SK-N-SH (cell line): ENCODE results near the gene DERL2. TPM values are rescaled to one million over a fixed set of nuclear protein-coding genes. Genes with fewer than 3 reads are reported as not detected.

Source experiments
- CTCF ChIA-PET: fragments of 300-600, 350-600 bp; formaldehyde crosslinking; extraction: SDS; loops from one replicate; lab custom pipeline; 2021; lab: Yijun Ruan, JAX
- POLR2A ChIA-PET: fragments of 350-600 bp; sonication (Branson Sonifier 250); formaldehyde crosslinking; extraction: SDS; loops from one replicate; lab custom pipeline; 2020; ENCODE audit warnings: antibody characterized with exemption, inconsistent platforms; lab: Yijun Ruan, JAX
- DNase-seq: peaks from one replicate; pipeline ENCODE4 v3.0.0; 2012
- H2AFZ ChIP-seq: fragments of 200-600 bp; sonication (generic); 2 replicates; pipeline ENCODE4 v1.8.1; 2016; ENCODE audit warnings: antibody characterized with exemption, mild to moderate bottlenecking, low read depth
- H3F3A ChIP-seq: fragments of 200-600 bp; sonication (generic); replicated peaks from 2 replicates; pipeline ENCODE3; 2016; ENCODE audit warnings: antibody characterized with exemption, mild to moderate bottlenecking; ENCODE audit not compliant: insufficient read depth
- H3K27ac ChIP-seq, 2 experiments: fragments of 200-500 bp in 1 of 2; fragments of 200-600 bp in 1 of 2; sonication (Bioruptor generic) in 1 of 2; sonication (generic), shearing (Covaris generic) in 1 of 2; 2 replicates each; pipeline versions ENCODE4 v1.5.1 to v1.6.1; 2014 to 2016; ENCODE audit warnings: low read depth in 2 of 2, inconsistent platforms in 1 of 2, low read length in 1 of 2, mild to moderate bottlenecking in 1 of 2, mixed read lengths in 1 of 2
- H3K27me3 ChIP-seq: fragments of 200-600 bp; sonication (generic), shearing (Covaris generic); 2 replicates; pipeline ENCODE4 v1.6.1; 2016; ENCODE audit warnings: mixed run types; ENCODE audit not compliant: insufficient read depth
- H3K36me3 ChIP-seq, 2 experiments: fragments of 200-500 bp in 1 of 2; fragments of 200-600 bp in 1 of 2; sonication (Bioruptor generic) in 1 of 2; sonication (generic) in 1 of 2; replicated peaks in 1 of 2; 2 replicates each; pipeline versions ENCODE3 to v1.5.1; 2014 to 2016; ENCODE audit warnings: low read length in 1 of 2, mild to moderate bottlenecking in 1 of 2; ENCODE audit not compliant: insufficient read depth in 2 of 2, control insufficient read depth in 1 of 2
- H3K4me1 ChIP-seq, 2 experiments: fragments of 200-500 bp in 1 of 2; fragments of 200-600 bp in 1 of 2; sonication (Bioruptor generic) in 1 of 2; sonication (generic), shearing (Covaris generic) in 1 of 2; 2 replicates each; pipeline versions ENCODE4 v1.5.1 to v1.6.1; 2014 to 2016; ENCODE audit warnings: low read depth in 1 of 2, low read length in 1 of 2, mixed run types in 1 of 2; ENCODE audit not compliant: insufficient read depth in 2 of 2, control insufficient read depth in 1 of 2
- H3K4me2 ChIP-seq: fragments of 200-600 bp; sonication (generic), shearing (Covaris generic); 2 replicates; pipeline ENCODE4 v1.6.1; 2017; ENCODE audit warnings: mixed run types
- H3K4me3 ChIP-seq, 2 experiments: fragments of 200-500 bp in 1 of 2; fragments of 200-600 bp in 1 of 2; sonication (Bioruptor generic) in 1 of 2; sonication (generic), shearing (Covaris generic) in 1 of 2; 2 replicates each; pipeline versions ENCODE4 v1.5.1 to v1.8.1; 2014 to 2016; ENCODE audit warnings: low read depth in 2 of 2, inconsistent platforms in 1 of 2, low read length in 1 of 2, mild to moderate bottlenecking in 1 of 2, mixed read lengths in 1 of 2, moderate library complexity in 1 of 2
- H3K79me2 ChIP-seq: fragments of 200-600 bp; sonication (generic); 2 replicates; pipeline ENCODE4 v1.8.1; 2017; ENCODE audit warnings: mild to moderate bottlenecking; ENCODE audit not compliant: insufficient read depth
- H3K9ac ChIP-seq: fragments of 200-600 bp; sonication (generic); 2 replicates; pipeline ENCODE4 v1.6.1; 2017; ENCODE audit warnings: mixed run types
- H3K9me2 ChIP-seq: fragments of 200-600 bp; sonication (generic); 2 replicates; pipeline ENCODE4 v1.6.1; 2017; ENCODE audit warnings: mixed run types
- H3K9me3 ChIP-seq: fragments of 200-600 bp; sonication (generic); 2 replicates; pipeline ENCODE4 v1.6.1; 2017; ENCODE audit warnings: mixed run types, mild to moderate bottlenecking, moderate library complexity
- H4K20me1 ChIP-seq: fragments of 200-600 bp; sonication (generic); 2 replicates; pipeline ENCODE4 v1.6.1; 2017; ENCODE audit warnings: mild to moderate bottlenecking, mixed run types; ENCODE audit not compliant: insufficient read depth
- CHD2 ChIP-seq: fragments of 150-350 bp; IDR thresholded peaks from 2 replicates; pipeline ENCODE4 v1.6.1; 2018; ENCODE audit warnings: low read length; ENCODE audit not compliant: partially characterized antibody
- CTCF ChIP-seq: fragments of 200-600 bp; sonication (generic); IDR thresholded peaks from 2 replicates; pipeline ENCODE4 v1.6.1; 2017; ENCODE audit warnings: antibody characterized with exemption, mild to moderate bottlenecking, moderate library complexity
- EZH2phosphoT487 ChIP-seq: fragments of 200-600 bp; sonication (generic); IDR thresholded peaks from 2 replicates; pipeline ENCODE4 v1.6.1; 2017; ENCODE audit warnings: low read depth, mixed run types, mild to moderate bottlenecking, antibody characterized with exemption, moderate library complexity, borderline replicate concordance
- FOSL2 ChIP-seq: IDR thresholded peaks from 2 replicates; pipeline ENCODE4 v1.4.0; 2012; ENCODE audit warnings: low read depth, mild to moderate bottlenecking, moderate library complexity, borderline replicate concordance
- FOXJ3 ChIP-seq: sonication (generic); formaldehyde crosslinking; IDR thresholded peaks from 2 replicates; pipeline ENCODE4 v1.5.1; 2020; ENCODE audit warnings: mild to moderate bottlenecking, missing genetic modification reagents
- FOXM1 ChIP-seq: IDR thresholded peaks from 2 replicates; pipeline ENCODE4 v1.4.0; 2012; ENCODE audit warnings: low read depth, mild to moderate bottlenecking
- GABPA ChIP-seq: IDR thresholded peaks from 2 replicates; pipeline ENCODE4 v1.4.0; 2012; ENCODE audit warnings: low read depth, mild to moderate bottlenecking
- IRF3 ChIP-seq: fragments of 150-350 bp; IDR thresholded peaks from 2 replicates; pipeline ENCODE4 v1.6.1; 2016; ENCODE audit warnings: mild to moderate bottlenecking, low read depth, low read length
- JUND ChIP-seq: IDR thresholded peaks from 2 replicates; pipeline ENCODE4 v1.4.0; 2012
- MEF2A ChIP-seq: IDR thresholded peaks from 2 replicates; pipeline ENCODE4 v1.4.0; 2012; ENCODE audit warnings: low read depth, borderline replicate concordance
- MXI1 ChIP-seq: IDR thresholded peaks from 2 replicates; pipeline ENCODE4 v1.6.1; 2012; ENCODE audit warnings: mild to moderate bottlenecking, low read depth, low read length, improper control_type of control experiment
- NFIC ChIP-seq: IDR thresholded peaks from 2 replicates; pipeline ENCODE4 v1.4.0; 2012; ENCODE audit warnings: borderline replicate concordance
- NRF1 ChIP-seq: IDR thresholded peaks from 2 replicates; pipeline ENCODE4 v1.6.1; 2012; ENCODE audit warnings: low read depth, mild to moderate bottlenecking, low read length
- POLR2AphosphoS5 ChIP-seq: IDR thresholded peaks from 2 replicates; pipeline ENCODE4 v1.6.1; 2012; ENCODE audit warnings: low read depth, low read length
- RAD21 ChIP-seq: IDR thresholded peaks from 2 replicates; pipeline ENCODE4 v1.6.1; 2012; ENCODE audit warnings: mild to moderate bottlenecking, low read length
- RCOR1 ChIP-seq: fragments of 150-350 bp; IDR thresholded peaks from 2 replicates; pipeline ENCODE4 v1.6.1; 2017; ENCODE audit warnings: antibody characterized with exemption, low read length
- RFX5 ChIP-seq: IDR thresholded peaks from 2 replicates; pipeline ENCODE4 v1.6.1; 2012; ENCODE audit warnings: mild to moderate bottlenecking, improper control_type of control experiment, low read length
- RXRA ChIP-seq: IDR thresholded peaks from 2 replicates; pipeline ENCODE4 v1.4.0; 2012; ENCODE audit warnings: low read depth, mild to moderate bottlenecking, borderline replicate concordance
- SIN3A ChIP-seq: IDR thresholded peaks from 2 replicates; pipeline ENCODE4 v1.6.1; 2012; ENCODE audit warnings: low read depth, mild to moderate bottlenecking, low read length, moderate library complexity, borderline replicate concordance
- SMC3 ChIP-seq: IDR thresholded peaks from 2 replicates; pipeline ENCODE4 v1.6.1; 2012; ENCODE audit warnings: low read depth, low read length, improper control_type of control experiment
- TAF1 ChIP-seq: IDR thresholded peaks from 2 replicates; pipeline ENCODE4 v1.6.1; 2012; ENCODE audit warnings: low read depth, mild to moderate bottlenecking, low read length, moderate library complexity, borderline replicate concordance
- TCF12 ChIP-seq: IDR thresholded peaks from 2 replicates; pipeline ENCODE4 v1.4.0; 2012
- TEAD4 ChIP-seq: IDR thresholded peaks from 2 replicates; pipeline ENCODE4 v1.4.0; 2012; ENCODE audit warnings: mild to moderate bottlenecking, borderline replicate concordance; ENCODE audit not compliant: insufficient read depth
- USF1 ChIP-seq: IDR thresholded peaks from 2 replicates; pipeline ENCODE4 v1.4.0; 2012; ENCODE audit warnings: low read depth, borderline replicate concordance
- USF2 ChIP-seq: fragments of 150-350 bp; IDR thresholded peaks from 2 replicates; pipeline ENCODE4 v1.6.1; 2017; ENCODE audit warnings: antibody characterized with exemption, low read length, low read depth, borderline replicate concordance
- YY1 ChIP-seq: IDR thresholded peaks from 2 replicates; pipeline ENCODE4 v1.4.0; 2012; ENCODE audit warnings: low read depth, mild to moderate bottlenecking
- ZBTB33 ChIP-seq: IDR thresholded peaks from 2 replicates; pipeline ENCODE4 v1.4.0; 2012; ENCODE audit warnings: low read depth, borderline replicate concordance
- WGBS: methylation state at CpG from one replicate; pipeline ENCODE4 v1.1.6; 2017; ENCODE audit warnings: low lambda C conversion rate; 5-methylcytosine and 5-hydroxymethylcytosine counted together
- polyA plus RNA-seq, 3 experiments: library from polyadenylated mRNA; depleted of rRNA; stranded (reverse); fragments of >200 nt; gene quantifications; 2 replicates each; pipeline ENCODE4 v1.2.3, GENCODE V29; 2012

DERL2 gene
- polyA plus RNA-seq, 1 of the 3 experiments (the other 2 are of a cell fraction), result 42.5 TPM

GRCh38 chr17:5526821-5527598 lies 41.0 kb upstream of the DERL2 start:
- CTCF ChIA-PET, result no interaction called here
- H4K20me1 ChIP-seq, result no peaks in the 10 kb centered on the region
- DNase-seq, result peak; percentile 70
- 56% methylated on average over 13 of the region's 14 CpGs for WGBS
- no peaks in the 10 kb centered on the region for H3K9me3 ChIP-seq
- H3K27ac ChIP-seq, result peak overlapping the region; percentile 66 to 96; a peak in 3 of 4 replicates
- H2AFZ ChIP-seq, result 0 out of 2 replicates have a peak overlapping the region, but pooled peaks have one; percentile 19
- H3K9ac ChIP-seq, result peak overlapping the region; percentile 64
- H3K4me2 ChIP-seq, result peak overlapping the region; percentile 35; the same call in 1 of the 2 replicates
- peaks cover 14 to 18% of the 10 kb centered on the region in 2 experiments; a peak in 3 of 4 replicates for H3K4me1 ChIP-seq
- no peaks in the 10 kb centered on the region for H3K27me3 ChIP-seq
- no peaks in the 10 kb centered on the region for H3K9me2 ChIP-seq
- peaks cover 15% of the 10 kb centered on the region for H3F3A ChIP-seq
- POLR2A ChIA-PET, result interaction anchor here (0.6 to 2.1 kb wide), 2 partner anchors 26 to 1822 kb away, joined by 4 to 6 read pairs; a partner anchor contains a TSS
- no peak overlapping the region for H3K4me3 ChIP-seq
- no peaks in the 10 kb centered on the region for H3K79me2 ChIP-seq
- H3K36me3 ChIP-seq, result peaks cover 0 to 8% of the 10 kb centered on the region in 2 experiments
- TF ChIP-seq YY1 (no peak), FOSL2 (peak; percentile 99), NFIC (peak; percentile 48; the same call in 1 of the 2 replicates), MEF2A (no peak; the same call in 1 of the 2 replicates), IRF3 (no peak), SMC3 (no peak), TAF1 (no peak), USF1 (0 out of 2 replicates have a peak, but pooled peaks have one; percentile 14), TCF12 (peak; percentile 98), MXI1 (no peak), USF2 (no peak), NRF1 (no peak), RFX5 (peak; percentile 67; the same call in 1 of the 2 replicates), CTCF (no peak), RAD21 (no peak; the same call in 1 of the 2 replicates), GABPA (no peak), RCOR1 (no peak), SIN3A (peak; percentile 95; the same call in 1 of the 2 replicates), POLR2AphosphoS5 (peak; percentile 80; the same call in 1 of the 2 replicates), JUND (peak; percentile 99), ZBTB33 (peak; percentile 53; the same call in 1 of the 2 replicates), TEAD4 (0 out of 2 replicates have a peak, but pooled peaks have one; percentile 66), RXRA (peak; percentile 54; the same call in 1 of the 2 replicates), EZH2phosphoT487 (no peak), CHD2 (no peak), FOXM1 (no peak), FOXJ3 (CRISPR knock-in tag) (no peak)
